K562 (cell line): ENCODE results near the gene EVX1.

Experiments used
- CBX1 ChIP-seq: sonication (generic); IDR thresholded peaks from 2 replicates; pipeline ENCODE4 v1.6.1; 2016; ENCODE audit warnings: antibody characterized with exemption, low read depth, mild to moderate bottlenecking
- CREB1 ChIP-seq, 2 experiments: sonication (generic) in 1 of 2; formaldehyde crosslinking in 1 of 2; IDR thresholded peaks; 2 replicates each; pipeline versions ENCODE4 v1.6.1 to v1.8.0; 2012 to 2022; ENCODE audit warnings: inconsistent platforms in 1 of 2, mild to moderate bottlenecking in 1 of 2, missing genetic modification reagents in 1 of 2, moderate library complexity in 1 of 2
- HDAC2 ChIP-seq: fragments of 450-650 bp; IDR thresholded peaks from 2 replicates; pipeline ENCODE4 v1.6.1; 2016; ENCODE audit warnings: mild to moderate bottlenecking
- MAX ChIP-seq: sonication (generic); formaldehyde crosslinking; IDR thresholded peaks from 2 replicates; pipeline ENCODE4 v1.9.0; 2022; ENCODE audit warnings: mild to moderate bottlenecking, missing genetic modification reagents
- NFYB ChIP-seq: IDR thresholded peaks from 2 replicates; pipeline ENCODE4 v1.6.1; 2011; ENCODE audit warnings: mild to moderate bottlenecking, moderate library complexity; ENCODE audit not compliant: insufficient read length; ENCODE audit errors: extremely low read depth
- PHF20 ChIP-seq: fragments of 450-650 bp; IDR thresholded peaks from 2 replicates; pipeline ENCODE4 v1.6.1; 2018; ENCODE audit not compliant: partially characterized antibody
- ZNF121 ChIP-seq: sonication (generic); formaldehyde crosslinking; conservative IDR thresholded peaks from 2 replicates; pipeline ENCODE4 v1.8.0; 2022; ENCODE audit warnings: missing genetic modification reagents
- TF ChIP-seq, protein P1 (sequence below), 3 experiments: IDR thresholded peaks in 2 of 3; conservative IDR thresholded peaks in 1 of 3; 2 replicates each; pipeline ENCODE4 v1.5.1; 2011 to 2012; ENCODE audit warnings: low read length in 3 of 3, mild to moderate bottlenecking in 3 of 3, control low read depth in 2 of 3, improper control_type of control experiment in 1 of 3, inconsistent platforms in 1 of 3, low read depth in 1 of 3, mixed read lengths in 1 of 3, moderate library complexity in 1 of 3; ENCODE audit not compliant: insufficient read depth in 2 of 3
- TF ChIP-seq, protein P2 (sequence below), 2 experiments: fragments of 450-650 bp in 1 of 2; sonication (generic) in 1 of 2; formaldehyde crosslinking; conservative IDR thresholded peaks; 2 replicates each; pipeline versions ENCODE4 v1.4.0 to v1.8.1; 2020 to 2022; ENCODE audit warnings: mild to moderate bottlenecking in 1 of 2, missing genetic modification reagents in 1 of 2

- TF ChIP-seq, protein P1, sequence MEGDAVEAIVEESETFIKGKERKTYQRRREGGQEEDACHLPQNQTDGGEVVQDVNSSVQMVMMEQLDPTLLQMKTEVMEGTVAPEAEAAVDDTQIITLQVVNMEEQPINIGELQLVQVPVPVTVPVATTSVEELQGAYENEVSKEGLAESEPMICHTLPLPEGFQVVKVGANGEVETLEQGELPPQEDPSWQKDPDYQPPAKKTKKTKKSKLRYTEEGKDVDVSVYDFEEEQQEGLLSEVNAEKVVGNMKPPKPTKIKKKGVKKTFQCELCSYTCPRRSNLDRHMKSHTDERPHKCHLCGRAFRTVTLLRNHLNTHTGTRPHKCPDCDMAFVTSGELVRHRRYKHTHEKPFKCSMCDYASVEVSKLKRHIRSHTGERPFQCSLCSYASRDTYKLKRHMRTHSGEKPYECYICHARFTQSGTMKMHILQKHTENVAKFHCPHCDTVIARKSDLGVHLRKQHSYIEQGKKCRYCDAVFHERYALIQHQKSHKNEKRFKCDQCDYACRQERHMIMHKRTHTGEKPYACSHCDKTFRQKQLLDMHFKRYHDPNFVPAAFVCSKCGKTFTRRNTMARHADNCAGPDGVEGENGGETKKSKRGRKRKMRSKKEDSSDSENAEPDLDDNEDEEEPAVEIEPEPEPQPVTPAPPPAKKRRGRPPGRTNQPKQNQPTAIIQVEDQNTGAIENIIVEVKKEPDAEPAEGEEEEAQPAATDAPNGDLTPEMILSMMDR (IDR thresholded peaks at IDR 0.05 in 2 of 3, conservative IDR thresholded peaks at IDR 0.05 in 1 of 3; ENCODE audit: insufficient read depth in 2 of 3, low read depth in 1 of 3, low read length in 3 of 3): no peak
- TF ChIP-seq, protein P2, sequence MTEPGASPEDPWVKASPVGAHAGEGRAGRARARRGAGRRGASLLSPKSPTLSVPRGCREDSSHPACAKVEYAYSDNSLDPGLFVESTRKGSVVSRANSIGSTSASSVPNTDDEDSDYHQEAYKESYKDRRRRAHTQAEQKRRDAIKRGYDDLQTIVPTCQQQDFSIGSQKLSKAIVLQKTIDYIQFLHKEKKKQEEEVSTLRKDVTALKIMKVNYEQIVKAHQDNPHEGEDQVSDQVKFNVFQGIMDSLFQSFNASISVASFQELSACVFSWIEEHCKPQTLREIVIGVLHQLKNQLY (CRISPR knock-in tag; conservative IDR thresholded peaks at IDR 0.05): no peak
- TF ChIP-seq HDAC2 (no peak), MAX (CRISPR knock-in tag) (no peak), ZNF121 (CRISPR knock-in tag) (no peak), PHF20 (no peak), CBX1 (no peak), NFYB (no peak), CREB1 (IDR thresholded peaks at IDR 0.05) (no peak), CREB1 (CRISPR knock-in tag; IDR thresholded peaks at IDR 0.05) (no peak)
Measured at GRCh38 chr7:27200761-27201579, 41.6 kb upstream of the EVX1 start.
